ENCODE data around the gene ALKBH5.

DNA sequence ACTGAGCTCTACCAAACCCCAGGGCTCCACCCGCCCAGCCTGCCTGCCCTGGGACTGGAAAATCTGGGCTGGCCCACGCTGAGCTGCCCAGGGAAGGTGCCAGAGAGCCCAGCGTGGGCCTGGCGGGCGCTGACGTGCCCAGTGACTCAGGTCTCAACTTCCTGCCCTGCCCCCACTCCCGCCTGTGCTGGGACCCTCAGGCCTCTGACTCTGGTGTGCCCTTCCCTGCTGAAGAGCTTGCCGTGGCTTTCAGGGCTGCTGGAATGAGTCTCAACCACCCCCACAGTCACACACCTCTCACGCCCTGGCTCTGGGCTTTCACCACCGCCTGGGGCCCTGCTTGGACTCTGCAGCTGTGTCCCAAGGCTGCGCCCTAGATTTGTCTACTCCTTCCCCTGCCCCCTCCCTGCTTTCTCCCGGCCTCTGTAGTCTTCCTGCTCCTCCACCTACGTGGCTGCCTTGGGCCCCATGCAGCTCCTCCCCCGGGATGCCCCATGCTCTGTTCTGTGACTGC lies 52.2 kb downstream of the ALKBH5 start:
- TF ChIP-seq, protein P1, sequence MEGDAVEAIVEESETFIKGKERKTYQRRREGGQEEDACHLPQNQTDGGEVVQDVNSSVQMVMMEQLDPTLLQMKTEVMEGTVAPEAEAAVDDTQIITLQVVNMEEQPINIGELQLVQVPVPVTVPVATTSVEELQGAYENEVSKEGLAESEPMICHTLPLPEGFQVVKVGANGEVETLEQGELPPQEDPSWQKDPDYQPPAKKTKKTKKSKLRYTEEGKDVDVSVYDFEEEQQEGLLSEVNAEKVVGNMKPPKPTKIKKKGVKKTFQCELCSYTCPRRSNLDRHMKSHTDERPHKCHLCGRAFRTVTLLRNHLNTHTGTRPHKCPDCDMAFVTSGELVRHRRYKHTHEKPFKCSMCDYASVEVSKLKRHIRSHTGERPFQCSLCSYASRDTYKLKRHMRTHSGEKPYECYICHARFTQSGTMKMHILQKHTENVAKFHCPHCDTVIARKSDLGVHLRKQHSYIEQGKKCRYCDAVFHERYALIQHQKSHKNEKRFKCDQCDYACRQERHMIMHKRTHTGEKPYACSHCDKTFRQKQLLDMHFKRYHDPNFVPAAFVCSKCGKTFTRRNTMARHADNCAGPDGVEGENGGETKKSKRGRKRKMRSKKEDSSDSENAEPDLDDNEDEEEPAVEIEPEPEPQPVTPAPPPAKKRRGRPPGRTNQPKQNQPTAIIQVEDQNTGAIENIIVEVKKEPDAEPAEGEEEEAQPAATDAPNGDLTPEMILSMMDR (IDR thresholded peaks at IDR 0.05; ENCODE audit: insufficient read depth, low read depth, low read length) = no peak
- TF ChIP-seq EZH2 (IDR thresholded peaks at IDR 0.05; ENCODE audit: insufficient read depth, low read length) = no peak
